Fibroblast of skin of abdomen (primary cell): ENCODE measurements around the gene SPATS1.
"Not testable (repeated sequence)": the region's sequence is repeated elsewhere in the genome, so short reads cannot be mapped to it uniquely, and the experiment has no call there.

Source experiments
- DNase-seq: peaks from one replicate; pipeline ENCODE4 v3.0.0-alpha.2; 2013

Gene SPATS1

GRCh38 chr6:44346818-44347217, 4.4 kb downstream of the SPATS1 start:
- not testable (repeated sequence) for DNase-seq

GRCh38 chr6:44349904-44350649, 7.6 kb downstream of the SPATS1 start:
- DNase-seq, result no peak

GRCh38 chr6:44350650-44350994, 8.2 kb downstream of the SPATS1 start:
- DNase-seq, result not testable (repeated sequence)

GRCh38 chr6:44352259-44352658, 9.8 kb downstream of the SPATS1 start:
- no peak for DNase-seq

DNA sequence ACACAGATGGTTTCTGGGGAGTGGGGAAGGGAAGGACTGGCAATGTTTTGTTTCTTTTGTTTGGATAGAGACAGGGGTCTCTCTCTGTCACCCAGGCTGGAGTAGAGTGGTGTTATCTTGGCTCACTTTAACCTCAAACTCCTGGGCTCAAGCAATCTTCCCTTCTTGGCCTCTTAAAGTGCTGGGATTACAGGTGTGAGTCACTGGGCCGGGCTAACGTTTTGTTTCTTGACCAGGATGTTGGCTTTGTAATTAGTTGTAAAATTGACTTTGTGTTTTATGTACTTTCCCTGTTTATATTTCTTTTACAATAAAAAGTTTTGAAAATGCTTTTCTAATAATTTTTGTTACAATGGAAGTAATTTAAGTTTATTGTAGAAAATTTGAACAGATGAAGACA, 10.9 kb downstream of the SPATS1 start:
- DNase-seq, result no peak

GRCh38 chr6:44355640-44356039, 13.2 kb downstream of the SPATS1 start:
- DNase-seq, result no peak

- no peak for DNase-seq
Measured at GRCh38 chr6:44356487-44356886, 14.0 kb downstream of the SPATS1 start.

DNA sequence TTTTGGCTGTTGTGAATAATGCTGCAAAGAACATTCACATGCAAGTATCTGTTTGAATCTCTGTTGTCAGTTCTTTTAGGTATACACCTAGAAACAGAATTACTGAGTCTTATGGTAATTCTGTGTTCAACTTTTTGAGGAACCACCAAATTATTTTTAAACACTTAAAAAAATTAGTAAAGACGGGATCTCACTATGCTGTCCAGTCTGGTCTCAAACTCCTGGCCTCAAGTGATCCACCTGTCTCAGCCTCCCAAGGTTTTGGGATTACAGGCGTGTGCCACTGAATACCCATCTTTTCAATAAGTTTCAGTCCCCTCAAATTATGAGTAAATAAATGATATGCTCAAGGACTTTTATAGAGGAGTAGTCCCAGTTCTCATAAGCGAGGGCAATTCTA, 17.5 kb downstream of the SPATS1 start:
- no peak for DNase-seq

- no peak for DNase-seq
Measured at GRCh38 chr6:44361947-44362346, 19.5 kb downstream of the SPATS1 start.

DNA sequence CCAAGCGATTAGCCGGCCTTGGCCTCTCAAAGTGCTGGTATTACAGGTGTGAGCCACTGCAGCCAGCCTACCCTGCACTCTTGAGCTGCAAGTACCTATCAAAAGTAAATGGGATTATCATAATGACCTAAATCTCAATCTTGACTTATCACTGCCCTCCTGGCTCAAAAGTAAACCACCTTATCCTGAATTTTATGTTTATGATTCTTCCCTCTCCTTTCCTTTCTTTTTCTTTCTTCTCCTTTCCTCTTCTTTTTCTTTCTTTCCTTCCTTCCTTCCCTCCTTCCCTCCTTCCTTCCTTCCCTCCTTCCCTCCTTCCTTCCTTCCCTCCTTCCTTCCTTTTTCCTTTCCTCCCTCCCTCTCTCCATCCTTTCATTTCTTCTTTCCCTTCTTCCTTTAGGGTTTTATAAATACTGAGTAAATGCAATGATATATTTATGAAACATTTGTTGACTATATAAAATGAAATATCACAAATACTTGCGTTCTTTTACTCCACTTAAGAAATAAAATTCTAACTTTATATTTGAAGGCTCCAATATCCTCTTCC, 21.0 kb downstream of the SPATS1 start:
- no peak for DNase-seq

DNA sequence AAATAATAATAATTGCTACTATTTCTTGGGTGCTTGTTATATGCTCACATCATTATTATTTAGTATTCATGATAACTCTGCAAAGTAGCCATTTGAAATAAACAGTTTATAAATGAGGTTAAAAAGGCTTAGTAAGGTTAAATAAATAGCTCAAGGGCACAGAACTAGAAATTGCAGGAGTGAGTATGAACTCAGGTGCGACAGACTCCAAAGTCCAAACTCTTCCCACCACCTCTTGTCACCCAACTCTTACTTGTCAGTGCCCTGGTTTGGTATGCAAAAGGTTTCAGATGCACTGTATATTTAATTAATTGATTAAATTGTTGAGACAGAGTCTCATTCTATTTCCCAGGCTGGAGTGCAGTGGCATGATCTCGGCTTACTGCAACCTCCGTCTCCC, 24.3 kb downstream of the SPATS1 start:
- DNase-seq, result no peak

- no peak for DNase-seq
Measured at GRCh38 chr6:44367681-44368080, 25.2 kb downstream of the SPATS1 start.

- DNase-seq, result no peak
Measured at GRCh38 chr6:44373051-44373450, 30.6 kb downstream of the SPATS1 start.

DNA sequence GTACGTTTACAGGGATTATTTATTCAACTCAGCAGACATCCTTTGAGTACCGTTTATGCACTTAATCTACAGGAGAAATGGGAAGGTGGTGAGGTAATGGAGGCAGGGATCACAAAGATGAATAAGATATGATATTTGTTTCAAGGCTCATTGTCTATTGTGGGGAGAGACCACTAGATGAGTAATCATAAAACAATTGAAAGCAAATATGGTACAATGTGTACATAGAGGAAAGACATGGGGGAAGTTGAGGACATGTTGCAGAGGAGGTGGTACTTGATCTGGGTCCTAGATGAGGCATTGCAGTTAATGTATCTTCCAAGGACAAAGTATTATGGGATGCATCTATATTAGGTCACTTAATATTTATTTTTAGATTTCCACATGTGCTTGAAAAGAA, 31.3 kb downstream of the SPATS1 start:
- DNase-seq, result no peak

- no peak for DNase-seq
Measured at GRCh38 chr6:44375071-44375470, 32.6 kb downstream of the SPATS1 start.

GRCh38 chr6:44377484-44377883, 35.0 kb downstream of the SPATS1 start:
- DNase-seq, result no peak

DNA sequence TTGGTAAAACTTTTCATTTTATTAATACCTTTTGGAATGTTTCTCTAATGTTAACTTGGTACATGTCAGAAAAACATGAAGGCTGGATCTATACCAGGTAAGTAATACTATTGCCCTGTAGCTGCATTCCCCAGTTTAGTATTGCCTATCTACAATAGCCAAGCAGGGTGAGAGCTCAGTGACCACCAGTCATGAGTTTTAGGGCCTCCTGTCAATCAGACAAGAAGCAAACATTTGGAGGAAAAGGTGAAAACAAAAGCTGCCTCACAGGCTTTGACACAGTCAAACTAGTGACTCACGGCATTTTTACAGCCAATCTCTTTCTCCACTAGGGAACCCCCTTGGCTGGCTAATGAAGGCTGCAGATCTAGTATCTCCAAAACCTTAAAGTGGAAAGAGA, 35.5 kb downstream of the SPATS1 start:
- DNase-seq, result no peak

DNA sequence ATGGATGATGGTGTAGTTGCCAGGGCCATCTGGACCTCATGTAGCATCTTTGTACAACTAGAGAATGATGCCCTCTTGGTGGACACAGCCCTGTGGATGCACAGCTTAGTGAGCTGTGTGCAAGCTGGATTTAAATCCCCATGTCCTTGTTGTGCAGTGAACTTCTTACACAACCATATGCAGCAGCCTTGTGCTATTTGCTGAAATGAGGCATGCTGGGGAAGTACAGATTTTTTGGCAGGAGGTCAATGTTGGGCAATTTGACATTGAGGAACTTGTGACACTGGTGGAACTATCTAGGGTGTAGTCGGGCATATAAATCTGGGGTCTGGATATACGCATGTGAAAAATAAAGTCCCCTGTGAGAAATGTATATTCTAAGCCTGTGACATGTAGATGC, 39.3 kb downstream of the SPATS1 start:
- DNase-seq, result no peak

- DNase-seq, result no peak
Measured at GRCh38 chr6:44386364-44386928, 44.0 kb downstream of the SPATS1 start.

DNA sequence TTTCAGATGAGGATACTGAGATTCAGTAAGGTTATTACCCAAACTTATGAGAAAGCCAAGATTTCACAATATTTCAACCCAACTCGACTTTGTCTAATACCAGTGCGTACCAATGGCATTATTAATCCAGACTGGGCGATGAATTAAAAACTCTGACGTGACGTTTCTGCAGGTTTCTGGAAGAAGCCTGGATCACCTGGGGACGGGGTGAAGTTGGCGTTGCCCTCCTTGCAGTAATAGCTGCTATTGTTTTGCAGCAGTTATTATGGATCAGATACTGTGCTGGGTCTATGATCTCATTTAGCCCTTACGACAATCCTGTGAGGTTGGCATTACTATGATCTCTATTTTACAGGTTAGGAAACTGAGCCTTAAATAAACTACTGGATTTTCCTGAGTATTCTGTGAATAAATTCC, 44.5 kb downstream of the SPATS1 start:
- DNase-seq, result peak; percentile 24

GRCh38 chr6:44387346-44388134, 45.1 kb downstream of the SPATS1 start, which contains the start of gene CDC5L:
CDC5L (plus strand) TSS chr6:44387706; CDS start chr6:44387824, 118 bp downstream.
- DNase-seq, result peak; percentile 100

DNA sequence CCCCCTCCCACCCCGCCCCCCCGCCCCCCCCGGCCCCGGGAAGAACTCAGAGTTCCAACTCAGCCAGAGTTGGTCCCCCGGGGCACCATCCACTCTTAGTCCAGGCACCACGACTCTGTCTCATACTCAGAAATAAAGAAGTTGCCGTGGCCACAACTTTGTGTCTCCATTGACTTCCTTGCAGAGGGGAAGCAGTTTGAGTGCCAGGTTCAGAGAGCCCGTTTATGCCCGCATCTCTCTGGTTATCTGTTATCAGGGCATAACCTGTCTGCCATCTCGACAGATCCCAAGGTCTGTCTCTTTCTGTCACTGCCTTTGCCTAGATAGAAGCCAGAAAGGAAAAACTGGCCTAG, 45.7 kb downstream of the SPATS1 start:
- no peak for DNase-seq

DNA sequence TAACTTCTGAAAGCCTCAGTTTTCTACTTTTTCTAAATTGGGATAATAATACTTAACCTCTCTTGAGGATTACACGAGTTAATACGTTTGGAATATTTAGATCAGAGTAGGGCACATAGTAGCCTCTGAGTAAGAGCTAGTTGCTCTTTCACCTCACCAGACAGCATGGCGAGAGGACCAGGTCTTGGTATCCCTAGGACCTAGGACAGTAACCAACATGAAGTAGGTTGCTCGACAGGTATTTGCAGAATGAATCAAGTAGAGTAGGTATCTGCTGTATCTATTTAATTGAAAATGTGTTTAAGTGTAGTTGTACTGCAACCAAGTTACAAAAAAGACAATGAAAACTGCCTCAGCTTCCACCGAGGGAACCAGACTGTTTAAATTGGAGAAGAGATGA, 46.4 kb downstream of the SPATS1 start:
- no peak for DNase-seq
